Ovary (tissue), 9 donors: ENCODE results near the gene MKNK1. TPM values are rescaled to one million over a fixed set of nuclear protein-coding genes. Genes with fewer than 3 reads are reported as not detected.

ENCODE experiments used
- DNase-seq, 5 donors: peaks; one replicate each; pipeline ENCODE4 v3.0.0-alpha.2; 2019 to 2020
- H3K27ac ChIP-seq, 2 donors: fragments of 200-600 bp; one replicate each; pipeline versions ENCODE4 v1.5.1 to v1.8.0; 2019 to 2022
- H3K27me3 ChIP-seq: fragments of 200-600 bp; one replicate; pipeline ENCODE4 v1.8.0; 2022
- H3K36me3 ChIP-seq: fragments of 200-600 bp; sonication (generic); one replicate; pipeline ENCODE4 v1.5.1; 2019
- H3K4me1 ChIP-seq: one replicate; pipeline ENCODE4 v1.8.1; 2013; ENCODE audit warnings: mild to moderate bottlenecking, moderate library complexity; ENCODE audit not compliant: insufficient read depth
- H3K4me3 ChIP-seq: fragments of 200-600 bp; sonication (generic); one replicate; pipeline ENCODE4 v1.5.1; 2017
- H3K9me3 ChIP-seq, 2 donors: fragments of 200-600 bp in 1 of 2; sonication (generic) in 1 of 2; one replicate each; pipeline versions ENCODE4 v1.5.1 to v1.8.1; 2013 to 2019; ENCODE audit warnings: mild to moderate bottlenecking in 1 of 2, moderate library complexity in 1 of 2
- EP300 ChIP-seq: sonication (generic); formaldehyde crosslinking; IDR thresholded peaks from one replicate; pipeline ENCODE4 v1.6.1; 2017; ENCODE audit warnings: antibody characterized with exemption
- POLR2A ChIP-seq: fragments of 450-650 bp; IDR thresholded peaks from one replicate; pipeline ENCODE4 v1.6.1; 2017; ENCODE audit warnings: antibody characterized with exemption, mild to moderate bottlenecking, moderate library complexity
- WGBS, 3 donors: extraction: QIAGEN DNeasy Blood & Tissue Kit in 1 of 3; methylation state at CpG; one replicate each; pipeline versions ENCODE4 v1.1.5 to v1.1.7; 2013 to 2017; 5-methylcytosine and 5-hydroxymethylcytosine counted together
- intact Hi-C, 4 donors: fragments of 100-400 bp; cut with DNase I; formaldehyde crosslinking; loops; one replicate each; pipeline versions ENCODE4 v1.11.0 to v1.15.1; 2022 to 2023
- polyA plus RNA-seq, 2 donors: library from polyadenylated mRNA; stranded (reverse); fragments of 200-250 nt in 1 of 2; fragments of 350-450 nt in 1 of 2; fragmentation: Illumina TruSeq in 1 of 2; extraction: RNeasy Lipid Tissue Mini Kit (QIAGEN cat#74804) in 1 of 2; gene quantifications; one replicate each; pipeline ENCODE4 v1.2.3, GENCODE V29; 2013 to 2014
- total RNA-seq, 7 donors: library from RNA; depleted of rRNA in 2 of 7; stranded (reverse); fragments of >200 nt in 2 of 7; fragmentation: NEBNext Ultra II Directional in 3 of 7; extraction: Animal tissue kit (Norgen Biotek cat#: 25700) in 3 of 7; gene quantifications; one replicate each; pipeline versions ENCODE4 v1.1.0 to v1.2.4, GENCODE V29; 2016 to 2023
- TF ChIP-seq, protein P1 (sequence below), 3 donors: fragments of 450-650 bp in 2 of 3; fragments of 200-600 bp in 1 of 3; IDR thresholded peaks; one replicate each; pipeline versions ENCODE4 v1.5.1 to v1.8.0; 2016 to 2022; ENCODE audit warnings: antibody characterized with exemption in 3 of 3, mild to moderate bottlenecking in 1 of 3
- donor health status: DM: no; HTN: no; CAD: no; lungs with moderate emphysema.
- donor health status: DM: no; HTN: no; CAD: no.
- donor health status: Bipolar disorder and iron deficiency.
- donor health status: DM: yes; HTN: yes; CAD: no.
- donor health status: DM: no; HTN: no; CAD: no.
- donor health status: DM: yes; HTN: yes; CAD: no.

MKNK1 gene
- total and polyA plus RNA-seq, 9 donors: 21.0 to 39.3 (median 24.9) TPM

DNA sequence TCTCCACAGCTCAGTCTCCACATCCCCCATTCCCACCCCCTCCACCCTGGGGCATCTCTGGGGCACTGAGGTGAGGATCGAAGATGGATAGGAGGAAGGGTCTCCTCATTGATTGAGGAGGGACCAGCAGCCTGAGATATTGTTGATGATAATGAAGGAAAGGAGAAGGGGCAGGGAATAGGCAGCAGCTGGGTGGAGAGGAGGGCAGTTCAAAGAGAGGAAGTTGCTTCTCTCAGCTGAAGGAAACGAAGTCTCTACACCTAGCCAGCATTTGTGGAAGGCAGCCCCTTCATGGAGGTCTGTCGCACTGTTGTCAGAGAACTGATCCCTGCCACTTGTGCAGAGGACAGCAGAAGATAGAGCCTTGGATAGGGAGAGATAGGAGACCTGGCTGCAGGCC, 58.3 kb downstream of the MKNK1 start:
- Histone ChIP-seq H3K9me3 (no peaks in the 10 kb centered on the region), H3K36me3 (no peaks in the 10 kb centered on the region), H3K4me1 (no peaks in the 10 kb centered on the region), H3K27me3 (no peaks in the 10 kb centered on the region), H3K4me3 (no peak overlapping the region), H3K27ac (no peak overlapping the region)
- DNase-seq: no peak
- 58 to 78% (median 63%) methylated on average over 3 of the region's 3 CpGs for WGBS, 3 donors
- TF ChIP-seq, protein P1, sequence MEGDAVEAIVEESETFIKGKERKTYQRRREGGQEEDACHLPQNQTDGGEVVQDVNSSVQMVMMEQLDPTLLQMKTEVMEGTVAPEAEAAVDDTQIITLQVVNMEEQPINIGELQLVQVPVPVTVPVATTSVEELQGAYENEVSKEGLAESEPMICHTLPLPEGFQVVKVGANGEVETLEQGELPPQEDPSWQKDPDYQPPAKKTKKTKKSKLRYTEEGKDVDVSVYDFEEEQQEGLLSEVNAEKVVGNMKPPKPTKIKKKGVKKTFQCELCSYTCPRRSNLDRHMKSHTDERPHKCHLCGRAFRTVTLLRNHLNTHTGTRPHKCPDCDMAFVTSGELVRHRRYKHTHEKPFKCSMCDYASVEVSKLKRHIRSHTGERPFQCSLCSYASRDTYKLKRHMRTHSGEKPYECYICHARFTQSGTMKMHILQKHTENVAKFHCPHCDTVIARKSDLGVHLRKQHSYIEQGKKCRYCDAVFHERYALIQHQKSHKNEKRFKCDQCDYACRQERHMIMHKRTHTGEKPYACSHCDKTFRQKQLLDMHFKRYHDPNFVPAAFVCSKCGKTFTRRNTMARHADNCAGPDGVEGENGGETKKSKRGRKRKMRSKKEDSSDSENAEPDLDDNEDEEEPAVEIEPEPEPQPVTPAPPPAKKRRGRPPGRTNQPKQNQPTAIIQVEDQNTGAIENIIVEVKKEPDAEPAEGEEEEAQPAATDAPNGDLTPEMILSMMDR (IDR thresholded peaks at IDR 0.05): no peak
- TF ChIP-seq POLR2A: no peak
- TF ChIP-seq EP300: no peak
- intact Hi-C loops: no loop called here

DNA sequence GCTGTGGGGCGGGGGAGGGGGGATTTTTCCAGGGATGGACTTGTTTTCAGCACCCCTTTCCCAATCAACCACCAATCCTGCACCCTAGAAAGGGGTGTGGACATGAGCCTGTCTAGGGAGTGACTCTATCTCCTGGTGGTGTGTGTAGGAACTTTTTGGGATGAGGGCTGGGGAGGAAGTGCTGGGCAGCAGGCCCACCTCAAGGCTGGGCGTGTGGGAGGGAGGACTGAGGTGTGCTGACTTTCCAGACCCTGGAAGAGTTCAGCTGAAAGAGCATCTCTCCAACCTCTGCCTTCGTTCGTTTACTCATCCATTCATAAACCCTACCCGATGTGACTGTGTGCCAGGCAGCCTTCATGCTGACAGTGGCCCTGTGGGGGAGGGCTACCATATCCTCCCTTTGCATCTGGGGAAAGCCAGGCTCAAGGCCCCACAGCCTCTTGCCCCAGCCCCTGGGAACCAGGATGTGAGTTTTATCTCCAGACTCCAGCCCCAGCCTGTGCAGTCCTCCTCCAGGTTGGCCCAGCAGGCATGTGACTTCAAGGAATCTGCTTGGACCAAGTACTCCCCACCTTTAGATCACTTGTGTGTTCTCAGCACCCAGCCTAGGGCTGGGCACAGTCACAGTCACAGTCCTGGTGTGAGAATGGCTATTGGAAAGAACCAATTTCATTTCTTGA, 59.4 kb downstream of the MKNK1 start:
- no peaks in the 10 kb centered on the region for H3K36me3 ChIP-seq
- 27 to 55% (median 40%) methylated on average over 5 of the region's 5 CpGs for WGBS, 3 donors
- intact Hi-C loops: no loop called here
- H3K4me3 ChIP-seq: no peak overlapping the region
- no peaks in the 10 kb centered on the region for H3K4me1 ChIP-seq
- TF ChIP-seq EP300 (no peak), POLR2A (no peak)
- TF ChIP-seq, protein P1 (IDR thresholded peaks at IDR 0.05): no peak
- no peak overlapping the region for H3K27ac ChIP-seq
- H3K9me3 ChIP-seq: no peaks in the 10 kb centered on the region
- no peak for DNase-seq
- H3K27me3 ChIP-seq: no peaks in the 10 kb centered on the region

DNA sequence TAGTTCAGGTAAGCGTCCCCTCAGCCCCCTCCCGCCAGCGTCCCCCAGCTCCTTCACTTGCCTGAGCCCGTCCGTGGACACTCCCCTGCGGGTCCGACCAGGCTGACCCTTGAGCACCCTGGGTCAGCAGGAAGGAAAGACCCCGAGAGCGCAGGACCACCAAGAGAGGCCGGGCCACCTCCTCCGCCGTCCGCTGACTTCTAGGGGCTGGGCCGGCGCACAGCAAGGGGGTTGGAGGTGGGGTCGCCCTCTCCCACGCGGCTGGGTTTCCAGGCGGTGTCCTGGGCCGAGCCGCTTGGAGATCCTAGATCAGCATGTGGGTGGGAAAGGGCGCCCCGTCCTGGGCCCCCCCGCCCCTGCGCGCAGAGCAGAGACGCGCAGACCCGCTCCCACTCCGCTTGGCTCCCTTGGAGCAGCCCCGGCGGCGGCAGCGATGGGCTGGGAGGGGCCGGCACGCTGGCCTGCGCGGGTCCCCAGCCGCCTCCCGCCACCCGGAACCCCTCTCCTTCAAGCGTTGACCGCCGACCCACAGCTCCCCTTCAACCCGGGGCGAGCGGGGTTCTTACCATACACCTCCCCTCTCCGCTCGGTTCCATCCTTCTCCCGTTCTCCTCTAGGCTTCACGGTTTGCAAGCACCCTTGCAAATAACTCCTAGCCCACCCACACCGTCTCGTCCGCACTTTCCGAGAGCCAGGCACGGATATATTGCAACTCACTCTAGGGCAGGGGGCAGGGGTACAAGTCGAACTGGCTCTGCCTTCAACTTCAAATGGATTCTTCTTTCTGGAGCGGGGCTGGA, 60.1 kb downstream of the MKNK1 start:
- H3K4me3 ChIP-seq: no peak overlapping the region
- intact Hi-C loops: no loop called here
- no peak for DNase-seq

DNA sequence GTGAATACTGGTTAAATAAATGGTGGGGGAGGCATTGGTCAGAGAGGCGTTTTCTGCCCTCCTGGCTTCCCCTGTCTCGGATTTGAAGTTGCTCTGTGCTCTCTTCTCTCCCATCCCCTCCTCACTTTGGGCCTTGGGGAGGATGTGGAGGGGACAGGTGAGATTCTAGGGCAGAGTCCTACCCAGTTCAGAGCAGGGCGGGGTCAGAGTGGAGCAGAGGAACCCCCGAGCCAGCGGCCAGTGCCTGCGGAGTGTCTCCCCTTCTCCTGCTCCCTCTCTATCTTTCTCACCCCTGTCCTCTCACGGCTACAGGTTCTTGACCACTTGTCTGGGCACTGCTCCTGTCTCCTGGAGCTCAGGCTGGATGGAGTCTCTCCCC, 60.7 kb downstream of the MKNK1 start:
- WGBS, 3 donors: 37 to 41% (median 41%) methylated on average over 7 of the region's 7 CpGs
- intact Hi-C loops: no loop called here
- Histone ChIP-seq H3K27ac (no peak overlapping the region), H3K4me3 (no peak overlapping the region), H3K9me3 (no peaks in the 10 kb centered on the region), H3K4me1 (no peaks in the 10 kb centered on the region), H3K27me3 (no peaks in the 10 kb centered on the region), H3K36me3 (no peaks in the 10 kb centered on the region)
- TF ChIP-seq POLR2A: no peak
- no peak for TF ChIP-seq EP300
- TF ChIP-seq, protein P1 (IDR thresholded peaks at IDR 0.05): no peak
- no peak for DNase-seq

More for the DNA sequence above, 60.1 kb downstream of the MKNK1 start:
- no peak for TF ChIP-seq EP300
- TF ChIP-seq, protein P1 (IDR thresholded peaks at IDR 0.05): no peak
- no peak for TF ChIP-seq POLR2A
- no peaks in the 10 kb centered on the region for H3K27me3 ChIP-seq
- WGBS, 3 donors: 2 to 4% (median 4%) methylated on average over 56 to 58 of the region's 58 CpGs
- H3K9me3 ChIP-seq: no peaks in the 10 kb centered on the region
- no peak overlapping the region for H3K27ac ChIP-seq
- no peaks in the 10 kb centered on the region for H3K4me1 ChIP-seq
- no peaks in the 10 kb centered on the region for H3K36me3 ChIP-seq
